GM08714 (cell line): ENCODE data around the gene LORICRIN.
A peak's percentile ranks its signal among the peaks of the same experiment; 100 is the strongest.

Experiments used
- H3K4me3 ChIP-seq: fragments of 200-500 bp; sonication (Bioruptor generic); 2 replicates; pipeline ENCODE4 v1.5.1; 2014; ENCODE audit warnings: mild to moderate bottlenecking, low read length, inconsistent platforms
- ZNF274 ChIP-seq: IDR thresholded peaks from 2 replicates; pipeline ENCODE4 v1.6.1; 2012; ENCODE audit warnings: mild to moderate bottlenecking, low read depth, low read length

The LORICRIN gene

DNA sequence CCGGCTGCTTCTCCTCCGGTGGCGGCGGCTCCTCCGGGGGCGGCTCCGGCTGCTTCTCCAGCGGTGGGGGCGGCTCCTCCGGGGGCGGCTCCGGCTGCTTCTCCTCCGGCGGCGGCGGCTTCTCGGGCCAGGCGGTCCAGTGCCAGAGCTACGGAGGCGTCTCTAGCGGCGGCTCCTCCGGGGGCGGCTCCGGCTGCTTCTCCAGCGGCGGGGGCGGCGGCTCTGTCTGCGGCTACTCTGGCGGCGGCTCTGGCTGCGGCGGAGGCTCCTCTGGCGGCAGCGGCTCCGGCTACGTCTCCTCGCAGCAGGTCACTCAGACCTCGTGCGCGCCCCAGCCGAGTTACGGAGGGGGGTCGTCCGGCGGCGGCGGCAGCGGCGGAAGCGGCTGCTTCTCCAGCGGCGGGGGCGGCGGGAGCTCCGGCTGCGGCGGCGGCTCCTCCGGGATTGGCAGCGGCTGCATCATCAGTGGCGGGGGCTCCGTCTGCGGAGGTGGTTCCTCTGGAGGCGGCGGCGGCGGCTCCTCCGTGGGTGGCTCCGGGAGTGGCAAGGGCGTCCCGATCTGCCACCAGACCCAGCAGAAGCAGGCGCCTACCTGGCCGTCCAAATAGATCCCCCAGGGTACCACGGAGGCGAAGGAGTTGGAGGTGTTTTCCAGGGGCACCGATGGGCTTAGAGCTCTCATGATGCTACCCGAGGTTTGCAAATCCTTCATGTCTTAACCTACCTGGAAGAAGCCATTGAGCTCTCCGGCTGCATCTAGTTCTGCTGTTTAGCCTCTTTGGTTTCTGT is 2.0 kb downstream of the LORICRIN start:
- TF ChIP-seq ZNF274: no peak
- H3K4me3 ChIP-seq: peak overlapping the region; percentile 71

DNA sequence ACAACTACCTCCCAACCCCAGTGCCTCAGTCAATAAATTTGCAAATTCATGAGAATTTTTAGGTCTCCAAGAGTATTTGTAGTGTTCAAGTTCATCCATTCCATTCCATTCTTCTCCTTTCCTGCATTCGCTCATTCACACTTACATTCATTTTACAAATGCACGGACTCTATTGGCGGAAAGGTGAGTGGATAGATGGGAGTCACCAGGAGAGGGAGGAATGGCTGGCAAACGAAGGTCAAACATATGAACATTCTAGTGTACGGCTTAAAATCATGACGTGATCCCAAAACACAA is 2.5 kb downstream of the LORICRIN start:
- H3K4me3 ChIP-seq: peak overlapping the region; percentile 71
- TF ChIP-seq ZNF274: no peak

DNA sequence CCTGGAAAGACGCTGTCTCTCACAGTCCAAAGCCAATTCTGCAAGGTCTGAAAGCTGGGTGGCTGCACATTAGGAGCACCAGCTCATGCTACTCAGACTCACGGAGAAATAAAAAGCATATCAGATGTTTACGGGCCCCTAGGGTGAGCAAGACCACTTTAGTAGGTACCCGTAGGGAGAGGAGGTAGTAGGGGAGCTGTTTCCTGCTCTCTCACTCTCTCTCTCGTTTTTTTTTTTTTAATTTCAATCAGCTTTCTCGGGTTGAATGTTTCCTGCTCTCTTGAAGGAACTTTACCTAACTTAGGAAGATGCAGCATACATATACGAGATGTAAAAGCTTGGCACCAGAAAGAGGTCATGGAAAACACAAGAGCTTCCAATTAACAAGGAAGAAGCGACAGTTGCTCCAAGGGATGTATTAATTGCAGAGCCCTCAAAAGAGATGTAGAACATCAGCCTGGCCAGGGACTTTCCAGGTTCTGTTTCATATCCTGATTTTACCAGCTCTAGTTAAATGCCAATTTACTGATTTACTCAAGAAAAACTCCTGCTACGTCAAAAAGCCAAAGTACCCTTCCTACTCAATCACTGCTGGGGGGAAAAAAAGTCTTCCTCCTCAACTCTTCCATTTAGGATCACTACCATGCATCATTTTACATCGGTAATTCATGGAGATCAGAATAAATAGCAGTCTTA is 3.1 kb downstream of the LORICRIN start:
- no peak for TF ChIP-seq ZNF274
- peak overlapping the region; percentile 71 for H3K4me3 ChIP-seq

DNA sequence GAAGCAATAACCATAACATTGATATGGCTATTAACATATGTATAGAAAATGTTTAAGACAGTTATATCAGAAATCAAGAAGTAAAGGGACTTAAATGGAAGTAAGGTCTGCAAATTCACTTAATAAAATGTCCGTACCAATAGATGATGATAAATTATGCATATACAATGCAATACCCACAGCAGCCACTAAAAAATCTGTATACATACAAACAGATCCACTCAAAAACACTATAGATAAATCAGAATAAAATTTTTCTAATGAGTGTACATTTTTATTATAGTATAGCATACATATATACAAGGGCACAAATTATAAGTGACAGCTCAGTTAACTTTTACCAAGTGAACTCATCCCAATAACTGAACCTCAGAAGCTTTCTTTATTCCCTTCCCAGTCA is 6.0 kb downstream of the LORICRIN start:
- no peak for TF ChIP-seq ZNF274
- H3K4me3 ChIP-seq: no peak overlapping the region

DNA sequence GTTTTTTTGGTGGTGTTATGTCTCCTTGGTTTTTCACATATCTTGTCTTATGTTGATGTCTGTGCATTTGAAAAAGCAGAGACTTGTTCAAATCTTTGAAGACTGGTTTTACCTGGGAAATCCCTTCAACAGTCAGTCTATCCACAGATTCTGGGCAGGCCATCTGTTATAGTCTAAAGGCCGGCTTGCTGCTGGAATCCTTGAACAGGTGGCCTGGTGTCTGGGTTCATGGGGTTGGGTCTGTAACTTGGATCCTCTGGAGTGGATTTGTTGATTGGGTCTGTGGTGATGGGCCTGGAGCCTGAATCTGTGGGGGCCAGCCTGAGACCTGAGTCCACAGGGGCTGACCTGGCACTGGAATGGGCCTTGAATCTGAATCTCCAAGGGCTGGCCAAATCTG is 12.2 kb downstream of the LORICRIN start:
- TF ChIP-seq ZNF274: no peak

DNA sequence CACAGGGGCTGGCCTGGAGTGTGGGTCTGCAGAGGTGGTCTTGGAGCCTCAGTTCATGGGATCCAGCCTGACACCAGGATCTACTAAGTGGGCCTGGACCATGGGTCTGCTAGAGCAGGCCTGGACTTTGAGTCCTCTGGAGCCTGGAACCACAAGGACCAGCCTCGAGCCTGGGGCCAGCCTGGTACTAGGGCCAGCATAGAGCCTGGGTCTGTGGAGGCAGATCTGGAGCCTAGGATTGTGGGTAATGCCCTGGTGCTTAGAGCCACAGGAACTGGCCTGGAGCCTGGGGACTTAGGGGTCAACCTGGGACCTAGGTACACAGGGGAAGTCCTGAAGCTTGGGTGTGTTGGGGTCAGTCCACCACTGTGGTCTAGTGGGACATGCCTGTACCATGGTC is 12.7 kb downstream of the LORICRIN start:
- no peak for TF ChIP-seq ZNF274
- H3K4me3 ChIP-seq: no peak overlapping the region

More for the DNA sequence above, 12.2 kb downstream of the LORICRIN start:
- H3K4me3 ChIP-seq: no peak overlapping the region

DNA sequence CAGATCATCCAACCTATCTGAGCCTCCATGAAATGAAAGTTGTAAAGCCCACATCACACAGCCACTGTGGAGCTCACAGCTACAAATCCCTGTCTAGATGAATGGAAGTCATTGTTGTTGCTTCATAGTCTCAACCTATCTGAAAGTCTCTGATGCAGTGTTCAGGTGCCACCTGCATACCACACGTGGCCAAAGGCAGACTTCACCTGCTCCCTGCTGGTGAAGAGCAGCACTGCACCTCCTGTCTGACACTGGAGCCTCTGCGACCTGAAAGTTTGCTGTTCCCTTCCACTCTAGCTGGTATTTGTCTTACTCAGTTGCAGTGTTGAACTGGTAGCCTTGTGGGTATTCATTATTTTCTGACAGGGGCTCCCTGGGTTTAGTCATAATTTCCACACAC is 18.4 kb downstream of the LORICRIN start:
- no peak for TF ChIP-seq ZNF274

DNA sequence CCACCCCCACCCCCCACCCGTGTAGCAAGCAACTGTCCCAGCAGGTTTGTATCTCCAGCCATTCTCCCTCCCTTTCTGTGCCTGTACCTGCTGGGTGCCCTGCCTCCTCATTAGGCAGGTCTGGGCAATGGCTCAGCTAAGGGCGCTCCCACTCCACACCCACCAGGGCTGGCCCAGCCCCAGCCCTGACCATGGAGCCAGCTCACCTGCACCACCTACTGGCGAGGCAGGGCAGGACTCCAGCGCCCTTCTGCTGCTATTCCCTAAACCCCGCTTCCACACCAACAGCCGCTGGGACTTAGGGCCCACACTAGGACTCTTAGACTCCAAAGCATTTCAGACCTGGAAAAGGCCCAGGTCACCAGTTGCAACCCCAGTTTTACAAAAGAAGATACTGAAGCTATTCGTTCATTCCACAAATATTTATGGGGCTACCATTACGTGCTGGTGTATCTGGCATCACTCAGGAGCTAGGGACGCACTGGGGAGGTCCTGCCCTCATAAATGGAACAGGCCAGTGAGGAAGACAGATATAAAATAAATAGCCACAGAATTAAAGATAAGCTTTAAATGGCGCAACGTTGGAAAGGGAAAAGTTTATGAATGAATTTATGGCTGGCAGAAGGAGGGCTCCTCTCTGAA is 29.3 kb downstream of the LORICRIN start:
- no peak overlapping the region for H3K4me3 ChIP-seq
- no peak for TF ChIP-seq ZNF274

More for the DNA sequence above, 18.4 kb downstream of the LORICRIN start:
- no peak overlapping the region for H3K4me3 ChIP-seq

DNA sequence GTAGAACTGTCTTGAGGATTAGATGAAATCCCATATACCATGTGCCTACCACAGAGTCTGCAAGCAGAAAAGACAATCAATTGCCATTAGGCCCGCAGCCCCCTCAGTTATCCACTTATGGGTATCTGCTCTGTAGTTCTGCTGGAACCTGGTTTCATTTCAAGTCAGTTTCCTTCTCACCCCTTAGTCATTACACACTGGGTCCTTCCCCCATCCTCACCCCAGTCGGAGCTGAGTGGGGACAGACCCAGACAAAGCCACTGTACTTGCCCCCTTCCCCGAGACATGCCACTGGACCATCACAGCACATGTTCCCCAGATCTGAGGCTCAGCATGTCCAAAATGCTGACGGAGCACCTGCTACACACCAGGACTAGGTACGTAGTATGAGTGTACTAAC is 32.0 kb downstream of the LORICRIN start:
- no peak overlapping the region for H3K4me3 ChIP-seq
- TF ChIP-seq ZNF274: no peak

DNA sequence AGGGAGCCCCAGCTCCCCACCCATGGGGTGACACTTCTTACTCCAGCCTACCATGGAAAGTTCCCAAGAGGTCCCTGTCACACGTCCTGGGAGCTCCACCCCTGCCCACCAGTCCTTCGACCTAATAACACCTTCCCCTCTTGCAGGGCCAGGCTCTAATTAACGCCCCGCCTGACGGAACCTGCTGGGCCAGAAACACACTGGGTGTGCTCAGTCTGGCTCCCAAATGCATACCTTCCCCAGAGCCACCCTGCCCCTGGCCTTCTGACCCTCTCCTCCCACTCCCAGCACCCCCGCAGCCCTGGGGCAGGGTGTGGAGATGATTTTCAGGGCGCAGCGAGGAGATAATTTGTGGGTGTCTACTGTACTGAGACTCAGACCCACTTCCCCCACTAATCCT is 32.7 kb downstream of the LORICRIN start:
- H3K4me3 ChIP-seq: no peak overlapping the region
- TF ChIP-seq ZNF274: no peak

DNA sequence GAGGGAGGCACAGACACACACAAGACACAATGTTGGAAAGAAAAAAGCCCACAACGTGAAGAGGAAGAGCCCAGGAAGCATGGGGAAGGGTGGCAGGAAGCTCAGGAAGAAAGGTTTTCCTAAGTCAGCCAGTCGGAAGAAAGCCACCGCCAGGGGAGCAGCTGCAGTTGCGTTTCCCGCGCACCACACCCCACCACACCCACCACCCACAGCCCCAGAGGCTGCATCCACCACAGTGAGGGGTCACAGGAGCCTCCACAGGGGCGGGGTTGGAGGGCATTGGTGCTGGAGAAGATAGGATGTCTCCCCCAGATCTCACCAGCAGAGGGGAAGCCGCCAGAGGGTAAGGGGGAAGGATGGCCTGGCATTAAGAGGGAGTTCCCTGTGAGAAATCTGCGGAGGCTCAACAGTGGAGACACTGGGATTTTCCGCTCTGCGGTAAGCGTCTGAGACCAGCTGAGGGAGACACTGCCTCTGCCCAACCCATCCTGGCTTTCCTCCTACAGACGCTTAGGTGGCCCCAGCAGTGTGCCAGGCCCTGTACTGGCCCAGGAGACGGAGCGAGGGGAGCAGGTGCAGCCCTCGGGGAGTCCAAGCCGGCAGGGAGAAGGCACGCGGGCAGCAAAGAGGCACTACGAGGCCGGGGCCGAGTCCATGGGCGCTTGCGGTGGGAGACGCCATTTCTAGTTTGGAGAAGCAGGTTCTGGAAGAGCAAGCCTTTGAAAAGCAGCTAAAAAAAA is 33.4 kb downstream of the LORICRIN start:
- no peak for TF ChIP-seq ZNF274
- H3K4me3 ChIP-seq: no peak overlapping the region

DNA sequence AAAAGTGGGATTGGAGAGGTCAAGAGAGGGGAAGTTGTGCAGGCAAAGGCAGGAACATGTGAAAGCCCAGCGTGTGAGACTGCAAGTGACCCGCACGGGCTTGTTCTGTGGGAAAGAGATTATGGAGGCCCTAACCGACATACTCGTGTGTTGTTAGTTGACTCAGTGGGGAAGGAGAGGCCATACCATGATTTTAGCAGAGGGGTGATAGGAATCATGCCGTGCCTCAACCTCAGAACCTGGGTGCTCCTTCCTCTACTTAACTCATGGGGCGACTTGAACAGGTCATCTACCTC is 33.9 kb downstream of the LORICRIN start:
- TF ChIP-seq ZNF274: no peak
- no peak overlapping the region for H3K4me3 ChIP-seq

DNA sequence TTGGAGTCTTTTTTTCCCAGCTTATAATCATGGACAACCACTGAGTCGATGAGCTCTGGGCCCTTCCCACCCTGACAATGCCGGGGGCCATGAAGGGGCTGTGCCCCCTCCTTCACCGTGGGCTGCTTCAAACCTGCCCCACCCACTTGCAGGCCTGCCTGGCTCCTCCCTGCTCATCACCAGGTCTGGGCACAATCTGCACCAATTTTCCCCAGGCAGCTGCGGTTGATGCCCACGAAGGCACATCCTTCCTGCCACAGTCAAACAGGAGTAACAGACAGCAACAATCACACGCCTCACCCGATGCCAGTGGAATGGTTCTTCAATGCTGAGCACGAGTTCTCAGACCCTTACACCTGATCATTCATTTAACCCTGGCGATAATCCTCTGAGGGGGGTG is 34.4 kb downstream of the LORICRIN start:
- no peak for TF ChIP-seq ZNF274
- no peak overlapping the region for H3K4me3 ChIP-seq

DNA sequence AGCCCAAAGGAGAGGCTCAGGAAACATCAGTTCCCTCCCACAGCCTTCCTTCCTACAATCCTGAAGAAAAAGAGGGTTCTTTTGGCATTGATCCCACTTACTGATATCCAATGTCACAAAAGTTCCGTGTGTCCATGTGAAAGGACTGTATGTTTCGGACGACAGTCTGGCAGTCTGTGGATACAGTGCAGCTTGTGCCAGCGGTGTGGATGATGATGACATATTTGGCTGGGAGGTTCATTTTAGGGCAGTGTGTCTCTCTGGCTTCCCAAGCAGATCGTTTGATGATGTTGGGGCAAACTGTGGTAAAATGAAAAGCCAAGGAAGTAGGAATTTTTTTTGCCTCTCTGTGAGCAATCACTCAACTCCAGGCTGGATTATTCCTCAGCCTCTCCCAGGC is 42.8 kb downstream of the LORICRIN start:
- TF ChIP-seq ZNF274: no peak

DNA sequence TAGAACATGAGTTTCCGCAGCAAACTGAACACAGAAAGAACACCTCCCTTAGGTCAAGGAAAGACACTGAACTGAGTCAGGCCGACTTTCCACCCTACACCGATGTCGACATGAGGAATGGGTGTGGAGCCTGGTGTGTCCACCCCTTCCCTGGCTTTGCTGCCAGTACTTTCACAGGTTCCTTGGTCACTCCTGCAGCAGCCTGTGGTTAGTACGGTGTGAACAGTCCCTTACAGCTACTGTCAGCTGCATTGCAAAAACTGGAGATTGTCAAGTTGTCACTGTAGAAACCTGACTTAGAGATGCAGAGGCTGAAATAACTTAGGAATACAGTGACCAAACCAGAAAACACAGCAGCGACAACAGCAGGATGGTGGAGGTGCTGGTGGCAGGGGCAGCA is 46.2 kb downstream of the LORICRIN start:
- TF ChIP-seq ZNF274: no peak

More for the DNA sequence above, 42.8 kb downstream of the LORICRIN start:
- no peak overlapping the region for H3K4me3 ChIP-seq

More for the DNA sequence above, 46.2 kb downstream of the LORICRIN start:
- H3K4me3 ChIP-seq: no peak overlapping the region
